K562 (cell line): ENCODE results near the gene NUDT22. TPM values are rescaled to one million over a fixed set of nuclear protein-coding genes. Genes with fewer than 3 reads are reported as not detected.

Source experiments
- C11orf30 ChIP-seq: fragments of 450-650 bp; IDR thresholded peaks from 2 replicates; pipeline ENCODE4 v1.6.1; 2016; ENCODE audit warnings: low read depth, mild to moderate bottlenecking
- FOSL1 ChIP-seq: fragments of 200-800 bp; sonication (Bioruptor generic); conservative IDR thresholded peaks from 2 replicates; pipeline ENCODE4 v1.6.1; 2016; ENCODE audit warnings: missing genetic modification characterization, missing compliant biosample characterization
- FOXA3 ChIP-seq, 2 experiments: fragments of 450-650 bp in 1 of 2; sonication (generic) in 1 of 2; formaldehyde crosslinking; IDR thresholded peaks in 1 of 2; conservative IDR thresholded peaks in 1 of 2; 2 replicates each; pipeline versions ENCODE4 v1.4.0 to v1.8.0; 2020 to 2022; ENCODE audit warnings: mild to moderate bottlenecking in 2 of 2, missing genetic modification reagents in 1 of 2
- GTF2F1 ChIP-seq: IDR thresholded peaks from 2 replicates; pipeline ENCODE4 v1.6.1; 2011; ENCODE audit warnings: low read depth, low read length, improper control_type of control experiment
- HMG20B ChIP-seq: fragments of 250-450 bp; sonication (Bioruptor Pico); IDR thresholded peaks from 2 replicates; pipeline ENCODE4 v1.5.0; 2021; ENCODE audit warnings: mild to moderate bottlenecking
- ILF3 ChIP-seq: fragments of 450-650 bp; IDR thresholded peaks from 2 replicates; pipeline ENCODE4 v1.6.1; 2018; ENCODE audit warnings: antibody characterized with exemption, mild to moderate bottlenecking, moderate library complexity, borderline replicate concordance
- L3MBTL2 ChIP-seq: fragments of 450-650 bp; IDR thresholded peaks from 2 replicates; pipeline ENCODE4 v1.6.1; 2016; ENCODE audit warnings: mild to moderate bottlenecking, moderate library complexity
- RAD21 ChIP-seq, 2 experiments: fragments of 250-450 bp in 1 of 2; fragments of 450-650 bp in 1 of 2; sonication (Bioruptor Pico) in 1 of 2; formaldehyde crosslinking in 1 of 2; IDR thresholded peaks in 1 of 2; conservative IDR thresholded peaks in 1 of 2; 2 replicates each; pipeline versions ENCODE4 v1.4.0 to v1.8.0; 2020 to 2022; ENCODE audit warnings: mild to moderate bottlenecking in 2 of 2, moderate library complexity in 1 of 2
- STAT5A ChIP-seq: IDR thresholded peaks from 2 replicates; pipeline ENCODE4 v1.6.1; 2012; ENCODE audit warnings: low read length, inconsistent platforms, borderline replicate concordance
- TAL1 ChIP-seq: fragments of 450-650 bp; IDR thresholded peaks from 2 replicates; pipeline ENCODE4 v1.6.1; 2016; ENCODE audit warnings: mild to moderate bottlenecking
- TCF7 ChIP-seq: sonication (generic); IDR thresholded peaks from 2 replicates; pipeline ENCODE4 v1.6.1; 2016; ENCODE audit warnings: antibody characterized with exemption, borderline replicate concordance
- TCFL5 ChIP-seq: fragments of 250-450 bp; sonication (Bioruptor Pico); conservative IDR thresholded peaks from 2 replicates; pipeline ENCODE4 v1.6.1; 2021; ENCODE audit warnings: mild to moderate bottlenecking, moderate library complexity, matching md5 sums
- WHSC1 ChIP-seq: IDR thresholded peaks from one replicate; pipeline ENCODE4 v1.6.1; 2012; ENCODE audit warnings: low read length, control low read depth, inconsistent platforms
- ZFPM2 ChIP-seq: fragments of 250-450 bp; sonication (Bioruptor Pico); IDR thresholded peaks from 2 replicates; pipeline ENCODE4 v1.5.1; 2022; ENCODE audit warnings: mild to moderate bottlenecking
- ZNF253 ChIP-seq: fragments of 250-450 bp; sonication (Bioruptor Pico); conservative IDR thresholded peaks from 2 replicates; pipeline ENCODE4 v1.6.1; 2021; ENCODE audit warnings: mild to moderate bottlenecking
- polyA plus RNA-seq, 8 experiments: library from polyadenylated mRNA; depleted of rRNA in 4 of 8; stranded (reverse) in 5 of 8; unstranded in 3 of 8; fragments of >200 nt; fragmentation: Nextera tagmentation in 2 of 8; fragmentation: Illumina TruSeq in 1 of 8; extraction: Ambion mirVana in 2 of 8; extraction: Trizol in 1 of 8; gene quantifications; 2 replicates each; pipeline versions ENCODE4 v1.2.1 to v1.2.3, GENCODE V29; 2011 to 2014; ENCODE audit warnings: inconsistent platforms in 1 of 8, missing spikeins in 1 of 8
- total RNA-seq, 7 experiments: library from RNA; depleted of rRNA in 6 of 7; stranded (reverse); fragments of >200 nt in 6 of 7; fragmentation: Illumina TruSeq in 2 of 7; extraction: Trizol in 2 of 7; gene quantifications; 2 replicates each; pipeline versions ENCODE4 v1.2.1 to v1.2.3, GENCODE V29; 2011 to 2021; ENCODE audit warnings: low replicate concordance in 1 of 7
- TF ChIP-seq, protein P1 (sequence below): fragments of 450-650 bp; IDR thresholded peaks from 2 replicates; pipeline ENCODE4 v1.6.1; 2016; ENCODE audit warnings: borderline replicate concordance
- TF ChIP-seq, protein P2 (sequence below): fragments of 450-650 bp; IDR thresholded peaks from 2 replicates; pipeline ENCODE4 v1.6.1; 2017; ENCODE audit warnings: antibody characterized with exemption
- TF ChIP-seq, protein P3 (sequence below): fragments of 250-450 bp; sonication (Bioruptor Pico); IDR thresholded peaks from 2 replicates; pipeline ENCODE4 v1.4.0; 2020
- TF ChIP-seq, protein P4 (sequence below): fragments of 250-450 bp; sonication (Bioruptor Pico); IDR thresholded peaks from 2 replicates; pipeline ENCODE4 v1.5.0; 2021
- TF ChIP-seq, protein P5 (sequence below): sonication (generic); formaldehyde crosslinking; IDR thresholded peaks from 2 replicates; pipeline ENCODE4 v1.9.0; 2022; ENCODE audit warnings: mild to moderate bottlenecking, missing genetic modification reagents

NUDT22 gene
- total and polyA plus RNA-seq, 9 of the 15 experiments (the other 6 are each of a cell fraction or from before 2014, with no cell fraction given), result 6.3 to 92.6 (median 37.4) TPM

DNA sequence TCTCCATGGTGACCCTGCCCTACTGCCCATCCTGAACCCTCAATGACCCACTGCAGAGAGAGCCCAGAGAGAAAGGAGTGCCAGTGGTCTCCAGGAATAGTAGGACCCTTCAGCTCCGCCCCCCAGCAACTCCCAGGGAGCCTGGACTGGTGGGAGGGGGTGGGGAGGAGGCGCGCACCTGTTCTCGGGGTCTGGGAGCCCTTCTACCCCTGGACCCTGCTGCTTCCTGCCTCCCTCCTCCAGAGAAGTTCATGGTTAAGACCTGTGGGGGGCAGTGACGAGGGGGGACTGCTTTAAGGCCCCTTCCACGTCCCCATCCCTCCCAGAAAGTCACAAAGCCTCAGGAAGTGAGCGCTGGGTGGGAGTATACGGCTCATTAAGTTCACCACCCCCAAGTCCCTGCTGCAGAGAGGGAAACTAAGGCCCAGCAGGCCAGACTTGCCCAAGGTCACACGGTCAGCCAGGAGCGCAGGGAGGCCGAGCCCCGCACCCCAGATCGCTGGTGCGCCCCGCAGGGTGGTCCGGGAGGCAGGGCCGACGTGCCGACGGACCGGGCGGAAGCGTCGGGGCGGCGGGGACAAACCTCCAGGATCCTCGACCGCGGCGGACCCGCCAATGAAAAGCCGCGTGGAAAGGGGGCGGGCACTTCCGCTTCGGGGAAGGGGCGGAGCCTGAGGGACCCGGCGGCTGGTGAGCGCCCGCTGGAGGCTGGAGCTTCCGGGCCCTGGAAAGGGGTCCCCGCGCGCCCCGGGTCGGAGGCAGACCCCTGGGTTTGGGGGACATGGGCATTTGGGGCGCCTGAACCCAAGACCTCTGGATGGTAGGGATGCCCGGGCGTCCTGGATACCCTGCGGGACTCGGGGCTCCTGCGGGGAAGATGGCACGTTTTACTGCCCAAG lies at the start of gene NUDT22, which contains the start of gene TRPT1 (continued):
- TF ChIP-seq ZFPM2 (CRISPR knock-in tag), result no peak
- no peak for TF ChIP-seq WHSC1
- no peak for TF ChIP-seq TCFL5 (CRISPR knock-in tag)
- TF ChIP-seq, protein P1, sequence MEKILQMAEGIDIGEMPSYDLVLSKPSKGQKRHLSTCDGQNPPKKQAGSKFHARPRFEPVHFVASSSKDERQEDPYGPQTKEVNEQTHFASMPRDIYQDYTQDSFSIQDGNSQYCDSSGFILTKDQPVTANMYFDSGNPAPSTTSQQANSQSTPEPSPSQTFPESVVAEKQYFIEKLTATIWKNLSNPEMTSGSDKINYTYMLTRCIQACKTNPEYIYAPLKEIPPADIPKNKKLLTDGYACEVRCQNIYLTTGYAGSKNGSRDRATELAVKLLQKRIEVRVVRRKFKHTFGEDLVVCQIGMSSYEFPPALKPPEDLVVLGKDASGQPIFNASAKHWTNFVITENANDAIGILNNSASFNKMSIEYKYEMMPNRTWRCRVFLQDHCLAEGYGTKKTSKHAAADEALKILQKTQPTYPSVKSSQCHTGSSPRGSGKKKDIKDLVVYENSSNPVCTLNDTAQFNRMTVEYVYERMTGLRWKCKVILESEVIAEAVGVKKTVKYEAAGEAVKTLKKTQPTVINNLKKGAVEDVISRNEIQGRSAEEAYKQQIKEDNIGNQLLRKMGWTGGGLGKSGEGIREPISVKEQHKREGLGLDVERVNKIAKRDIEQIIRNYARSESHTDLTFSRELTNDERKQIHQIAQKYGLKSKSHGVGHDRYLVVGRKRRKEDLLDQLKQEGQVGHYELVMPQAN, result peak; percentile 41; the same call in 1 of the 2 replicates
- no peak for TF ChIP-seq ILF3
- 0 out of 2 replicates have a peak, but pooled peaks have one; percentile 19 for TF ChIP-seq L3MBTL2
- no peak for TF ChIP-seq GTF2F1
- TF ChIP-seq HMG20B, result no peak
- TF ChIP-seq FOXA3 (CRISPR knock-in tag; conservative IDR thresholded peaks at IDR 0.05 in 1 of 2, IDR thresholded peaks at IDR 0.05 in 1 of 2), result peak in 1 of 2 experiments; percentile 48; a peak in 1 of 4 replicates
- TF ChIP-seq RAD21 (CRISPR knock-in tag; conservative IDR thresholded peaks at IDR 0.05 in 1 of 2, IDR thresholded peaks at IDR 0.05 in 1 of 2), result peak in 1 of 2 experiments; percentile 7; a peak in 2 of 4 replicates
- TF ChIP-seq, protein P2, sequence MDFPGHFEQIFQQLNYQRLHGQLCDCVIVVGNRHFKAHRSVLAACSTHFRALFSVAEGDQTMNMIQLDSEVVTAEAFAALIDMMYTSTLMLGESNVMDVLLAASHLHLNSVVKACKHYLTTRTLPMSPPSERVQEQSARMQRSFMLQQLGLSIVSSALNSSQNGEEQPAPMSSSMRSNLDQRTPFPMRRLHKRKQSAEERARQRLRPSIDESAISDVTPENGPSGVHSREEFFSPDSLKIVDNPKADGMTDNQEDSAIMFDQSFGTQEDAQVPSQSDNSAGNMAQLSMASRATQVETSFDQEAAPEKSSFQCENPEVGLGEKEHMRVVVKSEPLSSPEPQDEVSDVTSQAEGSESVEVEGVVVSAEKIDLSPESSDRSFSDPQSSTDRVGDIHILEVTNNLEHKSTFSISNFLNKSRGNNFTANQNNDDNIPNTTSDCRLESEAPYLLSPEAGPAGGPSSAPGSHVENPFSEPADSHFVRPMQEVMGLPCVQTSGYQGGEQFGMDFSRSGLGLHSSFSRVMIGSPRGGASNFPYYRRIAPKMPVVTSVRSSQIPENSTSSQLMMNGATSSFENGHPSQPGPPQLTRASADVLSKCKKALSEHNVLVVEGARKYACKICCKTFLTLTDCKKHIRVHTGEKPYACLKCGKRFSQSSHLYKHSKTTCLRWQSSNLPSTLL, result peak; percentile 48; the same call in 1 of the 2 replicates
- TF ChIP-seq TCF7, result 0 out of 2 replicates have a peak, but pooled peaks have one; percentile 58
- TF ChIP-seq, protein P3, sequence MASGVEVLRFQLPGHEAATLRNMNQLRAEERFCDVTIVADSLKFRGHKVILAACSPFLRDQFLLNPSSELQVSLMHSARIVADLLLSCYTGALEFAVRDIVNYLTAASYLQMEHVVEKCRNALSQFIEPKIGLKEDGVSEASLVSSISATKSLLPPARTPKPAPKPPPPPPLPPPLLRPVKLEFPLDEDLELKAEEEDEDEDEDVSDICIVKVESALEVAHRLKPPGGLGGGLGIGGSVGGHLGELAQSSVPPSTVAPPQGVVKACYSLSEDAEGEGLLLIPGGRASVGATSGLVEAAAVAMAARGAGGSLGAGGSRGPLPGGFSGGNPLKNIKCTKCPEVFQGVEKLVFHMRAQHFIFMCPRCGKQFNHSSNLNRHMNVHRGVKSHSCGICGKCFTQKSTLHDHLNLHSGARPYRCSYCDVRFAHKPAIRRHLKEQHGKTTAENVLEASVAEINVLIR, result no peak
- no peak for TF ChIP-seq STAT5A
- TF ChIP-seq TAL1, result no peak
- no peak for TF ChIP-seq FOSL1 (tag)
- TF ChIP-seq, protein P4, sequence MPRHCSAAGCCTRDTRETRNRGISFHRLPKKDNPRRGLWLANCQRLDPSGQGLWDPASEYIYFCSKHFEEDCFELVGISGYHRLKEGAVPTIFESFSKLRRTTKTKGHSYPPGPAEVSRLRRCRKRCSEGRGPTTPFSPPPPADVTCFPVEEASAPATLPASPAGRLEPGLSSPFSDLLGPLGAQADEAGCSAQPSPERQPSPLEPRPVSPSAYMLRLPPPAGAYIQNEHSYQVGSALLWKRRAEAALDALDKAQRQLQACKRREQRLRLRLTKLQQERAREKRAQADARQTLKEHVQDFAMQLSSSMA (CRISPR knock-in tag), result peak; percentile 17; the same call in 1 of the 2 replicates
- peak; percentile 37; the same call in 1 of the 2 replicates for TF ChIP-seq C11orf30
- no peak for TF ChIP-seq ZNF253 (CRISPR knock-in tag)
- TF ChIP-seq, protein P5, sequence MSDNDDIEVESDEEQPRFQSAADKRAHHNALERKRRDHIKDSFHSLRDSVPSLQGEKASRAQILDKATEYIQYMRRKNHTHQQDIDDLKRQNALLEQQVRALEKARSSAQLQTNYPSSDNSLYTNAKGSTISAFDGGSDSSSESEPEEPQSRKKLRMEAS, result peak; percentile 65
